Fibroblast of skin of left quadriceps (primary cell): ENCODE measurements around the gene CNDP2.
"Not testable (repeated sequence)": the region's sequence is repeated elsewhere in the genome, so short reads cannot be mapped to it uniquely, and the experiment has no call there.

Source experiments
- DNase-seq, 2 experiments: peaks; one replicate each; pipeline ENCODE4 v3.0.0-alpha.2; 2013; ENCODE audit warnings: low read depth in 2 of 2

Gene CNDP2

GRCh38 chr18:74517236-74517630 is 21.1 kb downstream of the CNDP2 start:
- DNase-seq = no peak

GRCh38 chr18:74518456-74519295 is 22.5 kb downstream of the CNDP2 start:
- no peak for DNase-seq

DNA sequence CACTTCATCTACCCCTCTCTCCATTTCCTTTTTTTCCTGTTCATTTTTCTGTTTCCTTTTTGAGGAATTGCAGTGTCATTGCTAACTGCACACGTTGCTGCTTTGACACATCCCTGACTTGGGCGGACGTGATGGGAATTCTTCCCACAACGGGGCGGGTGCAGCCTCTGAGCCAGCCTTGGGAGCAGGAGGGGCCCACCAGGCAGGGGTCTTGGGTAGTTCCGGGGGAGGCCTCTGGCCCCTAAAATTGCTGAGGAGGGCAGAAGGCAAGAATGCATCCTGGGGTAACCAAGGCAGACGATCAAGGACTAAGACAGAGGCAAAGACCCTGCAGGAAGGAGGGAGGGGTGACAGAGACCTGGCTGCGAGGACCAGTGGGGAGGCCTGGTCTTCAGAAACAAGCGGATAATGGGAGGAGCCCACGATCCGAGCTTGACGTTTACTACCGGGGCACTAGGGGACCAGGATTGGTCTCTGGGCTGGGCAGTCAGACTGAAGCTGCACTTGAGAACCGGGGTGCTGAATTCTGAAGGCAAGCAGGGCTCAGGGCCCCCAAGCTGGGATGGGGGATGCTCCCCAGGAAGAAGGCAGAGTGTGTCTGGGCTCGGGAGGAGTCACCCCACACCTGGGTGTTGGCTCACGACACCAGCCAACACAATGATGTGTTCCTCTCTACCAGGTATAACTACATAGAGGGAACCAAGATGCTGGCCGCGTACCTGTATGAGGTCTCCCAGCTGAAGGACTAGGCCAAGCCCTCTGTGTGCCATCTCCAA is 23.3 kb downstream of the CNDP2 start:
- no peak for DNase-seq

DNA sequence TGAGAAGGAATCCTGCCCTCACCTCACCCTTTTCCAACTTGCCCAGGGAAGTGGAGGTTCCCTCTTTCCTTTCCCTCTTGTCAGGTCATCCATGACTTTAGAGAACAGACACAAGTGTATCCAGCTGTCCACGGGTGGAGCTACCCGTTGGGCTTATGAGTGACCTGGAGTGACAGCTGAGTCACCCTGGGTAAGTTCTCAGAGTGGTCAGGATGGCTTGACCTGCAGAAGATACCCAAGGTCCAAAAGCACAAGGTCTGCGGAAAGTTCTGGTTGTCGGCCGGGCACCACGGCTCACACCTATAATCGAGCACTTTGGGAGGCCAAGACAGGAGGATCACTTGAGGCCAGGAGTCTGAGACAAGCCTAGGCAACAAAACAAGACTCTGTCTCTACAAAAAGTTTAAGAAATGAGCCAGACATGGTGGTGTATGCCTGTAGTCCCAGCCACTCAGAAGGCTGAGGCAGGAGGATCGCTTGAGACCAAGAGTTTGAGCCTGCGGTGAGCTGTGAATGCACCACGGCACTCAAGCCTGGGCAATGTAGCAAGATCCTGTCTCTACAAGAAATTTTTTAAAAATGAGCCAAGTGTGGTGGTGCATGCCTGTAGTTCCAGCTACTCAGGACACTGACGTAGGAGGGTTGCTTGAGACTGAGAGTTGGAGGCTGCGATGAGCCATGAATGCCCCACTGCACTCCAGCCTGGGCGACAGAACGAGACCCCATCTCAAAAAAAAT is 24.1 kb downstream of the CNDP2 start:
- no peak for DNase-seq

- no peak for DNase-seq
Measured at GRCh38 chr18:74521068-74521725, 25.0 kb downstream of the CNDP2 start.

GRCh38 chr18:74522635-74523548 is 26.7 kb downstream of the CNDP2 start:
- DNase-seq = no peak

GRCh38 chr18:74524097-74524496 is 27.9 kb downstream of the CNDP2 start:
- DNase-seq = no peak

- DNase-seq = not testable (repeated sequence)
Measured at GRCh38 chr18:74524915-74525314, 28.8 kb downstream of the CNDP2 start.

DNA sequence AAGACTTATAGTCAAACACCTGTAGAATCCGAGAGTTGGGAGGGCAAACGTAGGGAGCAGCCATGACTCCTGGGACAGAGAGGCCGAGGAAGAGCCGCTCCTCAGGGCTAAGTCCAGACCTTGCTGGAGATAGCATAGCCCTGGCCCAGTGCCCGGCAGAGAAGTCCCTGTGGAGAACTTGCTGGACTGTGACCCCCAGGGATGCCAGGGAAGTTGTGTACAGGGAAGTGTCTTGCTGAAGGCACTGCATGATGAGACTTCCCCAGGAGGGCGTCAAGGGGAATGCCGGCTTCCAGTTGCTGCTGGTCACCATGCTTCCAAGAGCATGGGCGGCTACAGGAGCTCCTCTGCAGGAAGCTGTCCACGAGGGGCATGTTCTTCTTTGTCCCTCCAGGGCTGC is 29.6 kb downstream of the CNDP2 start:
- DNase-seq = no peak

DNA sequence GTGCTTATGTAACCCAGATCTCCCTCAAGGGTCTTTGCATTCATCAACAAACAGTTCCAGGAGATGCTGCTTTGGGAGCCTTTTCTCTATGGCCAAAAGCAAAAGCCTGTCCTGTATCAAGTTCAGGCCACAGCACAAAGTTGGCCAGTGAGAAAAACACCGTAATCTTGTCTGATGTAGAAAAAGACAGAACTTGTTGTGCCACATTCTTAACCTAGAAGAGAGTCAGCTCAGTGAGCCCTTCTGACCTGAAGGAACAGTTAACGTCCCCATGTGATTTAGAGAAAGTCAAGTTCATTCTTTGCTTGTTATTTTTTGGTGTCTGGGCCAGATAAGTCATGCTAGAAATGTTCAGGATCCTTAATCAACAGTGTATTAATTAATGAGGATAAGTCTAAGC is 30.3 kb downstream of the CNDP2 start:
- DNase-seq = no peak

- DNase-seq = no peak
Measured at GRCh38 chr18:74528478-74528877, 32.3 kb downstream of the CNDP2 start.

DNA sequence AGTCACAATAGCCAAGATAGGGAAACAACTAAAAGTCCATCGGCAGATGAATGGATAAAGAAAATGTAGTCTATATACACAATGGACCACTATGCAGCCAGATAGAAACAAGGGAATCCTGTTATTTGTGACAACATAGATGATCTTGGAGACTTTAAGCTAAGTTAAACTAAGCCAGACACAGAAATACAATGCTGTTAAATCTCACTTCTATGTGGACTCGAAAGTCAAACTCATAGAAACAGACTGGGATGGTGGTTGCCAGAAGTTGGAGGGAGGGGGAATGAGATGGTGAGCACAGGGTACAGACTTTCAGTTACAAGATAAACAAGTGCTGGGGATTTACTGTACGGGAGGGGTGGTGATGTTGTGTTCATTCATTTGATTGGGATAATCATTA is 32.8 kb downstream of the CNDP2 start:
- no peak for DNase-seq

GRCh38 chr18:74529378-74529777 is 33.2 kb downstream of the CNDP2 start:
- DNase-seq = no peak

GRCh38 chr18:74529811-74530583 is 33.8 kb downstream of the CNDP2 start:
- no peak for DNase-seq

DNA sequence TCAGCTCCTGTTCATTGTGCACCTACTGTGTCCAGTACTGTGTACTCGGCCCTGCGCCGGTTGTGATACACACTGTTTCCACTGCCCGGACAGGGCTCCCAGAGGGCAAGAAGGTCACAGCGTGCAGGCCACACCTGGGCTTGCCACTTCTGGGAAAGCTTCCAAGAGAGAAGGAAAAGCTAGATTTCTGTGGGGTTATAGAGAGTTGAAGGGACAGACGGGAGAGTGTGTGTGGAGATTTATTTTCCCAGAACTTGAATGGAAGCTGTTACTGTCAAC is 34.4 kb downstream of the CNDP2 start:
- no peak for DNase-seq

DNA sequence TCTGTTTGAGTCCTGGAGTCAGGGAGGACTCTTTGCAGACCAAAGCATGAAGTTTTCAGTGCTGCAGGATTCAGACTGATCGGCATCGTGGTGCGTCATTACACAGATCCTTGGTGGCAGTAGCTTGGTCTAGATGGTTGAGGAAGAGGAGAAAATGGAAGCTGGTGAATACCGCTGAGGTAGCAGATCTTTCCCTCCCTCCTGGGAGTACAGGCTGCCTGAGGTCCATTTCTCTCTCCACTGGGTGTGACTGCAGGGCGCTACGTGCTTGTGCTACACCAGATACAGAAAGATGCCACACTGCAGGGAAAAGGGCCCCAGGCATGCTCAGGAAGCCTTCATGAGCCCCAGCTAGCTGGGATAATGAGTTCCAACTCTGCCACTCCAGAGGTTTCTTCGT is 34.9 kb downstream of the CNDP2 start:
- no peak for DNase-seq

DNA sequence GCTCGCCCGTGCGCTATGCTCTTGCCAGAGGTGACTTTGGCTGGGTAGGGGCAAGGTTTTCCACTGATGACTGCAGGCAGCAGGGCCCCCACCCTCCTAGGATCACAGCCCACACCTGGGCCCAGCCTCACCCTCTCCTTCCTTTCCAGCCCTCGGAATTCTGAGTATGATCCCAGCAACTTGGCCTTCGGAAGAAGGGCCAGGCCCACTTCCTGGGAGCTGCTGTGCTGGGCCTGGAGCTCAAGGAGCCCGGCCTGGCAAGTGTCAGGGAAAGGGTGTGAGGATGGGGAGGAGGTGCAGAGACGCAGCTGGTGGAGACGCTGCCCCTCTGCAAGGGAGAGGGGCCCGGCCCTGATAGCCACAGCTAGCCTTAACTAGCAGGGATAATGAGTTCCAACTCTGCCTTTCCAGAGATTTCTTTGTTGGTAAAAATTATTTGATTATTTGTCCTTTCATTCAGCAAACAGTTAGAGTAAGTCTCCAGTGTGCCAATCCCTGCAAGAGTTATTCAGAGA is 36.4 kb downstream of the CNDP2 start:
- DNase-seq = no peak

- no peak for DNase-seq
Measured at GRCh38 chr18:74533666-74534065, 37.5 kb downstream of the CNDP2 start.

DNA sequence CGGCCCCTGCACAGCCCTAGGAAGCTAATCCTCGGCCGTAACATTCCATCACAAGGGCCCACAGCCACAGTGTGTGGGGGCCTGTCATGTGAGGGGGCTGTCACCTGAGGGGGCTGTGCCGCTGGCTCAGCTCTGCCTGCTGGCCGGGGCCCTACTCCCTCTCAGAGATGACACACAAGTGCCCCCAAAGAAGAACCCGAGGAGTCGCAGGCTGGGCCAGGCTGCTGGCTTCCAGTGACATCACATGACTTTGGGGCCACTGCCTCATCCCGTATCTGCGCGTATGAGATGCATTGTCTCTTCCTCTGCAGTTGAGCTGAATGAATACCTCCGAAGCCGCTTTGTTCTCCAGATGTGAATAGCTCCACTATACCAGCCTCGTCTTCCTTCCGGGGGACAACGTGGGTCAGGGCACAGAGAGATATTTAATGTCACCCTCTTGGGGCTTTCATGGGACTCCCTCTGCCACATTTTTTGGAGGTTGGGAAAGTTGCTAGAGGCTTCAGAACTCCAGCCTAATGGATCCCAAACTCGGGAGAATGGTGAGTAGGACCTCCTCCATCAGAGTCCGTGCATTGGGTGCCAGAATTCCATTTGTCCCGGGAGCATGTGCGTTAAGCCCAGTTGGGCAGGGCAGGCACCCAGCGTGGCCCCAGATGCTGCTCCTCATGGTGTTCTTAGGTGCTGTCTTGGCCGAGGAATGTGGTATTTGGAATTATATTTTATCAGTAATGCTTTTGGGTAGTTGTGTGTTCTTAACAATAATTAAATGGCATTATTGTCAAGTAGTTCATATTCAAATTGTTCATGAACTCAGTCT is 38.2 kb downstream of the CNDP2 start, which contains the start of gene CNDP1:
CNDP1 (plus strand) TSS at position 351 of the 820 bp plus-strand sequence; CDS start at position 519, 168 bp downstream.
- DNase-seq = no peak
